GM06990 (cell line): Measurements from ENCODE around the gene CHCHD6.

Source experiments
- DNase-seq: peaks from one replicate; pipeline ENCODE4 v3.0.0-alpha.2; 2011; ENCODE audit not compliant: insufficient read length; ENCODE audit errors: extremely low read depth
- H3K27me3 ChIP-seq: replicated peaks from 2 replicates; pipeline ENCODE4 v1.6.0; 2011; ENCODE audit warnings: low read length; ENCODE audit not compliant: control insufficient read depth, insufficient read depth
- H3K36me3 ChIP-seq: 2 replicates; pipeline ENCODE4 v1.5.1; 2011; ENCODE audit warnings: low read length; ENCODE audit not compliant: control insufficient read depth, insufficient read depth
- H3K4me3 ChIP-seq: replicated peaks from 2 replicates; pipeline ENCODE4 v1.5.1; 2011; ENCODE audit warnings: low read depth, mild to moderate bottlenecking, control low read depth, low read length
- CTCF ChIP-seq: IDR thresholded peaks from 2 replicates; pipeline ENCODE4 v1.5.1; 2011; ENCODE audit warnings: low read length, control low read depth, mild to moderate bottlenecking, inconsistent platforms; ENCODE audit not compliant: insufficient read depth, poor library complexity, severe bottlenecking

CHCHD6 gene

GRCh38 chr3:126723237-126723636 lies 19.2 kb downstream of the CHCHD6 start:
- H3K4me3 ChIP-seq: no peak overlapping the region
- DNase-seq: no peak
- no peak for TF ChIP-seq CTCF
- H3K36me3 ChIP-seq: no peaks in the 10 kb centered on the region
- H3K27me3 ChIP-seq: no peaks in the 10 kb centered on the region

GRCh38 chr3:126723801-126724200 lies 19.8 kb downstream of the CHCHD6 start:
- Histone ChIP-seq H3K4me3 (no peak overlapping the region), H3K36me3 (no peaks in the 10 kb centered on the region), H3K27me3 (no peaks in the 10 kb centered on the region)
- DNase-seq: no peak
- TF ChIP-seq CTCF: no peak

GRCh38 chr3:126728680-126729079 lies 24.6 kb downstream of the CHCHD6 start:
- no peak for DNase-seq
- Histone ChIP-seq H3K36me3 (no peaks in the 10 kb centered on the region), H3K27me3 (no peaks in the 10 kb centered on the region), H3K4me3 (no peak overlapping the region)
- TF ChIP-seq CTCF: no peak

GRCh38 chr3:126730376-126730775 lies 26.3 kb downstream of the CHCHD6 start:
- H3K27me3 ChIP-seq: no peaks in the 10 kb centered on the region
- no peak for DNase-seq
- TF ChIP-seq CTCF: no peak
- no peaks in the 10 kb centered on the region for H3K36me3 ChIP-seq
- no peak overlapping the region for H3K4me3 ChIP-seq

GRCh38 chr3:126731044-126731443 lies 27.0 kb downstream of the CHCHD6 start:
- H3K27me3 ChIP-seq: no peaks in the 10 kb centered on the region
- peak; percentile 13 for DNase-seq
- no peaks in the 10 kb centered on the region for H3K36me3 ChIP-seq
- no peak for TF ChIP-seq CTCF
- H3K4me3 ChIP-seq: no peak overlapping the region
